ENCODE results near the gene SLC1A4.

SLC1A4 gene

DNA sequence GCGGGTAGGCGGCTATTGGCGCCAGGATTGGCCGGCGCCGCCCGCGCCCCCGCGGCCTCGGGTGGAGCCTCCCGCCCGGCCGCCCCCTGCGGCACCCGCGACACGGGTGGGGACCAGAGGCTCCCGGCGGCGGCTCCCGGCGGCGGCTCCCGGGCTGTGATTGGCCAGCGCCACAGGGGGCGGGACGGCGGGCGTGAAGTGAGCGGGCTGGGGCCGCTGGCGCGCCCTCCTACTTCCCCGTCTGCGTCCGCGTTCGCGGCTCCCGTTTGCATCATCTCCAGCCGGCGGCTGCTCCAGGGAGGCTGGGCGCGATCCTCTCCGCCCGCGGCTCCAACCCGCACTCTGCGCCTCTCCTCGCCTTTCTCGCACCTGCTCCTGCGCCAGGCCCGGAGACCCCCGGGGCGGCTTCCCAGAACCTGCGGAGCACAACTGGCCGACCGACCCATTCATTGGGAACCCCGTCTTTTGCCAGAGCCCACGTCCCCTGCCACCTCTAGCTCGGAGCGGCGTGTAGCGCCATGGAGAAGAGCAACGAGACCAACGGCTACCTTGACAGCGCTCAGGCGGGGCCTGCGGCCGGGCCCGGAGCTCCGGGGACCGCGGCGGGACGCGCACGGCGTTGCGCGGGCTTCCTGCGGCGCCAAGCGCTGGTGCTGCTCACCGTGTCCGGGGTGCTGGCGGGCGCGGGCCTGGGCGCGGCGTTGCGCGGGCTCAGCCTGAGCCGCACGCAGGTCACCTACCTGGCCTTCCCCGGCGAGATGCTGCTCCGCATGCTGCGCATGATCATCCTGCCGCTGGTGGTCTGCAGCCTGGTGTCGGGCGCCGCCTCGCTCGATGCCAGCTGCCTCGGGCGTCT is at the start of gene SLC1A4:
TSS of gene SLC1A4 (plus strand) at position 274 of the 856 bp plus-strand sequence. CDS start at position 519, 245 bp downstream.
- H3K4me1 Mint-ChIP-seq (ENCODE audit: low read depth) = peaks cover 63% of the 10 kb centered on the region
- H3K4me3 Mint-ChIP-seq = peak within 1 kb of the TSS; percentile 84
- H3K27ac Mint-ChIP-seq = peak within 1 kb of the TSS; percentile 75
- peaks cover 7% of the 10 kb centered on the region for H3K36me3 Mint-ChIP-seq (ENCODE audit: low read depth)
- H3K27me3 Mint-ChIP-seq = peaks cover 4% of the 10 kb centered on the region
- no peaks in the 10 kb centered on the region for H3K9me3 Mint-ChIP-seq
- intact Hi-C loops (cut with micrococcal nuclease) = loop anchor here (2.0 to 5.0 kb wide), 3 partner anchors 29 to 1147 kb away; partner anchors contain the start of gene UGP2

DNA sequence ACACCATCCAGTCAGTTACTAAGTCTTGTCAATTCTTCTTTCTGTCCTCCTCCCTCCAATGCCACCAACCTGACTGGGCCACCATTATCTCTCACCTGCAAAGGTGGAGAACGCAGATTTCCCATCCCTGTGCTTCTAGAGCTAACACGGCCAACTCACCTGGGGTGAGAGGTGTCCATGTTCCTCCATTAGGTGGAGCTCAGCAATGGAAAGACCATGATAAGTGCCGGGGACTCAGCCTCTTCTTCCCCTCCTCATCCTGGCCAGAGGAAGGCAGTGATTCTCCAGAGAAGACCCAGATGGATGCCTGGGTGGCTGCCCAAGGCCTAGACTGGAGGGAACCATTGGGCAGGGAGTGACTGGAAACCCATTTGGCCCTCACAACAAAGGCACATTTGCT is 48.1 kb upstream of the SLC1A4 start:
- no peaks in the 10 kb centered on the region for H3K9me3 Mint-ChIP-seq
- peaks cover 69% of the 10 kb centered on the region for H3K4me1 Mint-ChIP-seq (ENCODE audit: low read depth)
- H3K27ac Mint-ChIP-seq = no peak overlapping the region
- no peaks in the 10 kb centered on the region for H3K27me3 Mint-ChIP-seq
- intact Hi-C loops (cut with micrococcal nuclease) = no loop called here
- H3K36me3 Mint-ChIP-seq (ENCODE audit: low read depth) = no peaks in the 10 kb centered on the region
- no peak overlapping the region for H3K4me3 Mint-ChIP-seq

- Mint-ChIP-seq H3K4me1 (ENCODE audit: low read depth) (peaks cover 76% of the 10 kb centered on the region), H3K27me3 (no peaks in the 10 kb centered on the region), H3K36me3 (ENCODE audit: low read depth) (no peaks in the 10 kb centered on the region), H3K4me3 (no peak overlapping the region), H3K9me3 (no peaks in the 10 kb centered on the region), H3K27ac (no peak overlapping the region)
- intact Hi-C loops (cut with micrococcal nuclease) = no loop called here
Measured at GRCh38 chr2:64941801-64942200, 47.4 kb upstream of the SLC1A4 start.

DNA sequence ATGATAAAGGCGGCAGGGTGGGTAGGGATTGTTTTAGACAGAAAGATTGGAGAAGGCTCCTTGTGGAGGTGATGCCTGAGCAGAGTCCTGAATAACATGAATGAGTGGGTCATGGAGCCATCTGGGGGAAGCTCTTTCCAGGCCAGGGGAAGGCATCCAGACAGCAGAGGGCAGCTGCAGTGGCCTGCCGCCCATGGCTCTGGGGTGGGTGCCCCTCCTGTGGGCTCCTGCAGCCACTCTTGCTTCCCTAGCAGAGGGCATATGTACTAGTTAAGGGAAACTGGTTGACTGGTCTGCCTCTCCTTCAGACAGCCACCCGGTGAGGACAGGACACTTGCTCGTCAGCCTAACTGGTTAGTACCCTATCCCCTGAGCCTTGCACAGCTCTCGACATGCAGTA is 46.5 kb upstream of the SLC1A4 start:
- Mint-ChIP-seq H3K4me3 (no peak overlapping the region), H3K4me1 (ENCODE audit: low read depth) (peaks cover 75% of the 10 kb centered on the region), H3K27me3 (no peaks in the 10 kb centered on the region), H3K27ac (no peak overlapping the region), H3K9me3 (no peaks in the 10 kb centered on the region), H3K36me3 (ENCODE audit: low read depth) (no peaks in the 10 kb centered on the region)
- intact Hi-C loops (cut with micrococcal nuclease) = no loop called here

DNA sequence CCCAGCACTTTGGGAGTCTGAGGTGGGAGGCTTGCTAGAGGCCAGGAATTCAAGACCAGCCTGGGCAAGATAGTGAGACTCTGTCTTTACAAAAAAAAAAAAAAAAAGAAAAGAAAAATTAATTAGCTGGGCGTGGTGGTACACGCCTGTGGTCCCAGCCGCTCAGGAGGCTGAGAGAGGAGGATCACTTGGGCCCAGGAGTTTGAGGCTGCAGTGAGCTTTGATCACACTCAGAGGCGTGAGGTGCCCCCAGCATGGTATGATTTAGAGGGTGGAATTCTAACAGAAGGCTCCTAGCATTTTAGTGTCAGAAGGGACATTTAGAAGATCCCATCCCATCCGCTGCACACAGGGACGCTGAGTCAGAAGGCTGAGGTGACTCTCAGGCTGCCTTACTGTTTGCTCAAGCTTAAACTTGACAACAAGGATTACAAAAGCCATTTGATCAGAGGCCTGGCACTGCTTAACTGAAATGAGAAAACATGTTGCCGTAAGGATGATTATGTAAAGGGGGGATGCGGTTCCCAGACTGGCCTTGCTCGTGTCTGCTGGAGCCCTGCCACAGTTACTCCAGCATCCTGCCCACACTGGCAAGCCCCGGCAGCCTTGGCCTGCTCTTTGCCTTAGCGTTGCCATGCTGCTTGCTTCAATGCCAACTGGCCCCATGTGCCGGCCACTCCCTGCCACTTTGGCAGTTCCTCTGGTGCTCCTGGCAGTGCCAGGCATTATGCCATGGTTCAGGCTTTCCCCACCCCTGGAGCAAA is 45.6 kb upstream of the SLC1A4 start:
- Mint-ChIP-seq H3K27ac (peak overlapping the region; percentile 18), H3K4me1 (ENCODE audit: low read depth) (peaks cover 68% of the 10 kb centered on the region)

GRCh38 chr2:64944484-64944883 is 44.7 kb upstream of the SLC1A4 start:
- H3K4me1 Mint-ChIP-seq (ENCODE audit: low read depth) = peaks cover 59% of the 10 kb centered on the region
- H3K27ac Mint-ChIP-seq = peak overlapping the region; percentile 18
- intact Hi-C loops (cut with micrococcal nuclease) = no loop called here
- no peak overlapping the region for H3K4me3 Mint-ChIP-seq
- no peaks in the 10 kb centered on the region for H3K27me3 Mint-ChIP-seq
- no peaks in the 10 kb centered on the region for H3K9me3 Mint-ChIP-seq
- H3K36me3 Mint-ChIP-seq (ENCODE audit: low read depth) = no peaks in the 10 kb centered on the region

More for the DNA sequence above, 45.6 kb upstream of the SLC1A4 start:
- no peaks in the 10 kb centered on the region for H3K9me3 Mint-ChIP-seq
- H3K4me3 Mint-ChIP-seq = no peak overlapping the region
- no peaks in the 10 kb centered on the region for H3K36me3 Mint-ChIP-seq (ENCODE audit: low read depth)
- intact Hi-C loops (cut with micrococcal nuclease) = no loop called here
- H3K27me3 Mint-ChIP-seq = no peaks in the 10 kb centered on the region

- Mint-ChIP-seq H3K27ac (peak overlapping the region; percentile 38), H3K4me1 (ENCODE audit: low read depth) (peaks cover 53% of the 10 kb centered on the region), H3K4me3 (no peak overlapping the region), H3K36me3 (ENCODE audit: low read depth) (peaks cover 3% of the 10 kb centered on the region), H3K9me3 (no peaks in the 10 kb centered on the region), H3K27me3 (no peaks in the 10 kb centered on the region)
- intact Hi-C loops (cut with micrococcal nuclease) = no loop called here
Measured at GRCh38 chr2:64945973-64946768, 43.0 kb upstream of the SLC1A4 start.

DNA sequence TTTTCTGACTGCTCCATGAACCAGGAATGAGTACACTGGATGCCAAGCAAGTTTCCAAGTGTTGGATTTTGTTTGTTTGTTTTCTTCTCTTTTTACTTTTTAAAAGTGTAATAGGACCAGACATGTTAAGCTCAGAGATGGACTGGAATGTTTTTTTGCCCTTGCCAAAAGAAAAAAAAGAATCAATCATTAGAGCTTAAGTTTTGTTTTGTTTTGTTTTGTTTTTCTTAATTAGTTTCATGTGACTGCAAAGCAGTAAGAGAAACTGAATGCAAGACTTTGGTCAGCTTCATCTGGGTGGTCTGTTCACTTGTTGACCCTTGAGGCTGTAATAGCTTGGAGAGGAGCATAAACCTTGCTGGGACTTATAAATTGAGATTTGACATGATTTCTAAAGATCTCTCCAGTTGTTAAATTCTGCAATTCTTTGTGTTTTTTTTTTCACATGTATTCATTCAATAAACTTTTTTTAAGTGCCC is 42.4 kb upstream of the SLC1A4 start:
- H3K27me3 Mint-ChIP-seq = no peaks in the 10 kb centered on the region
- intact Hi-C loops (cut with micrococcal nuclease) = no loop called here
- peaks cover 53% of the 10 kb centered on the region for H3K4me1 Mint-ChIP-seq (ENCODE audit: low read depth)
- no peaks in the 10 kb centered on the region for H3K9me3 Mint-ChIP-seq
- H3K27ac Mint-ChIP-seq = peak overlapping the region; percentile 38
- H3K36me3 Mint-ChIP-seq (ENCODE audit: low read depth) = peaks cover 6% of the 10 kb centered on the region
- no peak overlapping the region for H3K4me3 Mint-ChIP-seq

DNA sequence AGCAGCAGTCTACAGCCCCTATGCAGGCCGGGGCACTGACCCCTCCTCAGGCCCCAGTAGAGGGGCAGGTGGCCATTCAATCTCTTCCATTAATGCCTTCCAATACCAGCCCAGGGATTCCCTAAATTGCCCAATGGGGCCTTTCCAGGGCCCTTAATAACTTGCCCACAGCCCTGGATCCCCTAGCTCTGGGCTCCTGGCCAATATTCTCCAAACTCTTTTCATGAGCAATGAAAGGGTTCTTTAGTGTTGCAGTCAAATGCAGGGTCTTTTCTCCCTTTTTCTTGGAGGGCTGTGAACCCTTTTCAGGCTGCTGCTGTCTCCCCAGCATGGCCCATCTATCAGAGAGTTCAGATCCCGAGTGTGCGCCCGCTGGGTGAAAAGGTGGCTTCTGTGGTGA is 41.3 kb upstream of the SLC1A4 start:
- Mint-ChIP-seq H3K4me3 (no peak overlapping the region), H3K27ac (no peak overlapping the region), H3K27me3 (no peaks in the 10 kb centered on the region), H3K9me3 (no peaks in the 10 kb centered on the region), H3K36me3 (ENCODE audit: low read depth) (peaks cover 6% of the 10 kb centered on the region), H3K4me1 (ENCODE audit: low read depth) (peaks cover 47% of the 10 kb centered on the region)
- intact Hi-C loops (cut with micrococcal nuclease) = no loop called here

DNA sequence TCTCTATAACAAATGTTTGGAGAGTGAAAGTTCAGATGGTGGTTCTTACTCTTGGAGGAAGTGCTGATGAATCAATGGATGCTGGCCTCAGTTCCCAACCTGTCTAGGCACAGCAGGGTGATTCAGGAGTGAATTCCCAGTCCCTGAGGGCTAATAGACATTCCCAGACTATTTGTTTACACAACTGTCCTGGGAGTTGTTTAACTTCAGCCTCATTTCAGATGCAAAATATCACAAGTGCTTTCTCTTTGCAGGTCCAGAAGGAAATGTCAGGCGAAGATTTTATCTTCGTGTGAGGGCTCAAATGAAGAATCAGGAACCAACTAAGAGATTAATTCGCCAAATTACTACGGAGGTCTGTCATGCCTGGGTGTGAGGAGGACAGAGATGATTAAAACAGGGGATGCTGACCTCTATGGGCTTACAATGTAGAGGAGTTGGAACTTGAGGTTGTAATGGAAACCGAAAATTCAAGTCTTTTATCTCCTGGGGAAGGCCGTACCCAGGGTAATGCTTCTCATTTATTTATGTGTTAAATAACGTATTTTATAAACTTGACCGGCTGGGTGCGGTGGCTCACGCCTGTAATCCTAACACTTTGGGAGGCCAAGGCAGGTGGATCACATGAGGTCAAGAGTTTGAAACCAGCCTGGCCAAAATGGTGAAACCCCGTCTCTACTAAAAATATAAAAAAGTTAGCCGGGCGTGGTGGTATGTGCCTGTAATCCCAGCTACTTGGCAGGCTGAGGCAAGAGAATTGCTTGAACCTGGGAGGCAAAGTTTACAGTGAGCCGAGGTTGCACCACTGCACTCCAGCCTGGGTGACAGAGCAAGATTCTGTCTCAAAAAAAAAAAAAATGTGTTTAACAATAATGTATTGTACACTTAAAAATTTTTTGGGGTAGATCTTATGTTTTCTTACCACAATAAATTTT is 38.7 kb upstream of the SLC1A4 start:
- Mint-ChIP-seq H3K36me3 (ENCODE audit: low read depth) (peaks cover 15% of the 10 kb centered on the region), H3K4me1 (ENCODE audit: low read depth) (peaks cover 29% of the 10 kb centered on the region), H3K27me3 (no peaks in the 10 kb centered on the region), H3K4me3 (no peak overlapping the region), H3K27ac (no peak overlapping the region), H3K9me3 (peaks cover 2% of the 10 kb centered on the region)
- intact Hi-C loops (cut with micrococcal nuclease) = no loop called here

DNA sequence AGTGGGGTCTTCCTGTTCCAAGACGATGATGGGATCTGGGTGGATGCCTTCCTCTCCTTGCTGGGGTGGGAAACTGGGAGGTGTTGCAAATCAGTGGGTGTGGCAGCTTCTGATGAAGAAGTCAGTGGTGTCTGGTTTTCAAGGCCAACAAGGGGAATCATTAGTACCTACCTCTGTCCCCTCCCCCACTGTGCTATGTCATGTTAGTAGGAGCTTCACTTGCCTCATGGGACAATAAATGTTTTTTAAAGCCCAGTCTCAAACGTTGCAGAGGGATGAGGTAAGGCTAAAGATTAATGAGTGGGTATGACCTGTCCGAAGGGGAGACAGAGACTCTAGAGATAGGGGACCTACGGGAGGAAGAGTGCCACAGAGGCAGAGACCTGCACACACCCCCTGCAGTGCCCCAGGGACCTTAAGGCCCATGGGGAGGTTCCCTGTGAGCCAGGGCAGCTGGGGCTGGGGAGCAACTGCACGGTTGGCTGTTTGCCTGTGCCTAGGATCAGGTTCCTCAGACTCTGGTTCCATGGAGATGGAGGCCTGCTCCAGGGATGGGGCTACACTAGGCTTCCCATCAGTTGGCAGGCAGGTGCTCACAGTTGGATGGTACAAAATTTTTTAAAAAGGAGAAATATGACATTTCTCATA is 37.8 kb upstream of the SLC1A4 start:
- peaks cover 19% of the 10 kb centered on the region for H3K4me1 Mint-ChIP-seq (ENCODE audit: low read depth)
- no peaks in the 10 kb centered on the region for H3K27me3 Mint-ChIP-seq
- intact Hi-C loops (cut with micrococcal nuclease) = no loop called here
- H3K36me3 Mint-ChIP-seq (ENCODE audit: low read depth) = peaks cover 20% of the 10 kb centered on the region
- no peak overlapping the region for H3K4me3 Mint-ChIP-seq
- no peak overlapping the region for H3K27ac Mint-ChIP-seq
- peaks cover 6% of the 10 kb centered on the region for H3K9me3 Mint-ChIP-seq

DNA sequence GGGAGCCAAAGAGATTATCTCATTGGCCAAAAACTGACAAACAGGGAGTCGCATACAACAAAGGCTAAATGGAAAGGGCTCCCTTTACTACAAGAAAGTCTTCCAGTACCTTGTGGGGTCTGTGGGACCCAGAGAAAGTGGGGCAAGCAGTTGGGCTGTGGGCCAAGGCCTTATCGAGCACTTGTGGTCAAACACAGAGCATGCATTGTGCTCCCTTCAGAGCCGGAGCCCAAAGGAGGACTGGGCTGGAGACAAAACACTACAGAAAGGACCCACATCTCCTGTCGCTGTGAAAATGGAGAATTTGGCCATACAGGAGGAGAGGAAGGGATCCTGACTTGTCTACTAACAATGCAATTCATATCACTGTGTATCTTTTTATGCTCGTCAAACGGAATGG is 37.1 kb upstream of the SLC1A4 start:
- H3K9me3 Mint-ChIP-seq = peaks cover 6% of the 10 kb centered on the region
- peaks cover 20% of the 10 kb centered on the region for H3K36me3 Mint-ChIP-seq (ENCODE audit: low read depth)
- no peaks in the 10 kb centered on the region for H3K27me3 Mint-ChIP-seq
- intact Hi-C loops (cut with micrococcal nuclease) = no loop called here
- no peak overlapping the region for H3K4me3 Mint-ChIP-seq
- peaks cover 12% of the 10 kb centered on the region for H3K4me1 Mint-ChIP-seq (ENCODE audit: low read depth)
- no peak overlapping the region for H3K27ac Mint-ChIP-seq
